ENCODE measurements around the gene WDPCP. TPM values are rescaled to one million over a fixed set of nuclear protein-coding genes. Genes with fewer than 3 reads are reported as not detected.
"Not testable (repeated sequence)": the region's sequence is repeated elsewhere in the genome, so short reads cannot be mapped to it uniquely, and the experiment has no call there.

WDPCP gene
- total RNA-seq, 1 donor from 2014 or later: 4.3 TPM

- peaks cover 6% of the 10 kb centered on the region for H3K36me3 Mint-ChIP-seq (ENCODE audit: unreplicated experiment)
- TF ChIP-seq CTCF (IDR thresholded peaks at IDR 0.05; ENCODE audit: partially characterized antibody, unreplicated experiment): no peak
- peaks cover 2% of the 10 kb centered on the region for H3K27me3 Mint-ChIP-seq (ENCODE audit: unreplicated experiment)
- H3K4me1 Mint-ChIP-seq (ENCODE audit: low read depth, unreplicated experiment): no peaks in the 10 kb centered on the region
- H3K27ac Mint-ChIP-seq (ENCODE audit: unreplicated experiment): no peak overlapping the region
- no peak overlapping the region for H3K4me3 Mint-ChIP-seq (ENCODE audit: unreplicated experiment)
- no peaks in the 10 kb centered on the region for H3K9me3 Mint-ChIP-seq (ENCODE audit: unreplicated experiment)
- DNase-seq: no peak
Measured at GRCh38 chr2:63374341-63374740, 213.9 kb downstream of the WDPCP start.

DNA sequence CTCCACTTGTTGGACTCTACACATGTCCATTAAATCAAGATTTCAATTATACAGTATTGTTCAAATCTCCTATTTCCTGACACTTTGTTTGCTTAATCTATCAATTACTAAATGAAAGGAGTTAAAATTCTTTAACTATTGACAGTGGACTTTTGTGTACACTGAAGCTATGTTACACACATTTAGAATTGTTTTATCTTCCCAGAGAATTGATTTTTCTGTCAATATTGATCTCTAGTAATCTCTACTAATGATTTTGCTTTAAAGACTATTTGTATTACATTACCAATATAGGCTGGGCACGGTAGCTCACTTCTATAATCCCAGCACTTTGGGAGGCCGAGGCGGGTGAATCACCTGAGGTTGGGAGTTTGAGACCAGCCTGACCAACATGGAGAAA, 215.7 kb downstream of the WDPCP start:
- no peak overlapping the region for H3K4me3 Mint-ChIP-seq (ENCODE audit: unreplicated experiment)
- H3K36me3 Mint-ChIP-seq (ENCODE audit: unreplicated experiment): peaks cover 6% of the 10 kb centered on the region
- TF ChIP-seq CTCF (IDR thresholded peaks at IDR 0.05; ENCODE audit: partially characterized antibody, unreplicated experiment): no peak
- H3K9me3 Mint-ChIP-seq (ENCODE audit: unreplicated experiment): no peaks in the 10 kb centered on the region
- peaks cover 3% of the 10 kb centered on the region for H3K27me3 Mint-ChIP-seq (ENCODE audit: unreplicated experiment)
- H3K4me1 Mint-ChIP-seq (ENCODE audit: low read depth, unreplicated experiment): no peaks in the 10 kb centered on the region
- no peak for DNase-seq
- H3K27ac Mint-ChIP-seq (ENCODE audit: unreplicated experiment): no peak overlapping the region

GRCh38 chr2:63369146-63369545, 219.1 kb downstream of the WDPCP start:
- Mint-ChIP-seq H3K36me3 (ENCODE audit: unreplicated experiment) (peaks cover 6% of the 10 kb centered on the region), H3K9me3 (ENCODE audit: unreplicated experiment) (no peaks in the 10 kb centered on the region), H3K27ac (ENCODE audit: unreplicated experiment) (no peak overlapping the region), H3K27me3 (ENCODE audit: unreplicated experiment) (peaks cover 3% of the 10 kb centered on the region), H3K4me1 (ENCODE audit: low read depth, unreplicated experiment) (no peaks in the 10 kb centered on the region), H3K4me3 (ENCODE audit: unreplicated experiment) (no peak overlapping the region)
- no peak for TF ChIP-seq CTCF (IDR thresholded peaks at IDR 0.05; ENCODE audit: partially characterized antibody, unreplicated experiment)
- DNase-seq: no peak

GRCh38 chr2:63364866-63365265, 223.4 kb downstream of the WDPCP start:
- H3K4me1 Mint-ChIP-seq (ENCODE audit: low read depth, unreplicated experiment): no peaks in the 10 kb centered on the region
- no peak for DNase-seq
- H3K27ac Mint-ChIP-seq (ENCODE audit: unreplicated experiment): no peak overlapping the region
- H3K4me3 Mint-ChIP-seq (ENCODE audit: unreplicated experiment): no peak overlapping the region
- no peaks in the 10 kb centered on the region for H3K9me3 Mint-ChIP-seq (ENCODE audit: unreplicated experiment)
- H3K27me3 Mint-ChIP-seq (ENCODE audit: unreplicated experiment): peaks cover 1% of the 10 kb centered on the region
- no peak for TF ChIP-seq CTCF (IDR thresholded peaks at IDR 0.05; ENCODE audit: partially characterized antibody, unreplicated experiment)
- no peaks in the 10 kb centered on the region for H3K36me3 Mint-ChIP-seq (ENCODE audit: unreplicated experiment)

DNA sequence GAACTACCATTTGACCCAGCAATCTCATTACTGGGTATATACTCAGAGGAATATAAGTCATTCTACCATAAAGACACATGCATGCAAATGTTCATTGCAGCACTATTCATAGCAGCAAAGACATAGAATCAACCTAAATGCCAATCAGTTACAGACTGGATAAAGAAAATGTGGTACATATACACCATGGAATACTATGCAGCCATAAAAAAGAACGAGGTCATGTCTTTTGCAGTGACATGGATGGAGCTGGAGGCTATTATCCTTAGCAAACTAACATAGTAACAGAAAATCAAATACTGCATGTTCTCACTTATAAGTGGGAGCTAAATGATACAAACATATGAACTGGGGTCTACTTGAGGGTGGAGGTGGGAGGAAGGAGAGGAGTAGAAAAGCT, 230.6 kb downstream of the WDPCP start:
- H3K27ac Mint-ChIP-seq (ENCODE audit: unreplicated experiment); H3K27me3 Mint-ChIP-seq (ENCODE audit: unreplicated experiment); H3K4me3 Mint-ChIP-seq (ENCODE audit: unreplicated experiment); DNase-seq; H3K4me1 Mint-ChIP-seq (ENCODE audit: low read depth, unreplicated experiment); H3K36me3 Mint-ChIP-seq (ENCODE audit: unreplicated experiment); H3K9me3 Mint-ChIP-seq (ENCODE audit: unreplicated experiment): not testable (repeated sequence)

- Mint-ChIP-seq H3K27ac (ENCODE audit: unreplicated experiment) (no peak overlapping the region), H3K9me3 (ENCODE audit: unreplicated experiment) (no peaks in the 10 kb centered on the region), H3K27me3 (ENCODE audit: unreplicated experiment) (no peaks in the 10 kb centered on the region), H3K36me3 (ENCODE audit: unreplicated experiment) (peaks cover 9% of the 10 kb centered on the region), H3K4me3 (ENCODE audit: unreplicated experiment) (no peak overlapping the region), H3K4me1 (ENCODE audit: low read depth, unreplicated experiment) (no peaks in the 10 kb centered on the region)
- TF ChIP-seq CTCF (IDR thresholded peaks at IDR 0.05; ENCODE audit: partially characterized antibody, unreplicated experiment): no peak
- DNase-seq: no peak
Measured at GRCh38 chr2:63347361-63347760, 240.9 kb downstream of the WDPCP start.
